Astrocyte (in vitro differentiated cells and primary cell): Measurements from ENCODE around the gene GPAT2. TPM values are rescaled to one million over a fixed set of nuclear protein-coding genes. Genes with fewer than 3 reads are reported as not detected.

Experiments used
- DNase-seq: peaks from one replicate; pipeline ENCODE4 v3.0.0-alpha.2; 2010; ENCODE audit warnings: low read depth
- FAIRE-seq: peaks from 2 replicates; lab custom pipeline; 2011; peaks lifted over from hg19 to GRCh38; lab: Jason Lieb, UNC
- H2AFZ ChIP-seq: 2 replicates; pipeline ENCODE4 v1.6.0; 2012; ENCODE audit warnings: low read depth, low read length, inconsistent platforms
- H3K27ac ChIP-seq: 2 replicates; pipeline ENCODE4 v1.5.1; 2011; ENCODE audit warnings: low read depth, low read length, inconsistent platforms
- H3K27me3 ChIP-seq: 2 replicates; pipeline ENCODE4 v1.6.0; 2011; ENCODE audit warnings: low read length, inconsistent platforms; ENCODE audit not compliant: insufficient read depth
- H3K36me3 ChIP-seq: 2 replicates; pipeline ENCODE4 v1.5.1; 2011; ENCODE audit warnings: low read length, inconsistent platforms; ENCODE audit not compliant: insufficient read depth
- H3K4me1 ChIP-seq: 2 replicates; pipeline ENCODE4 v1.5.1; 2011; ENCODE audit warnings: low read length, inconsistent platforms; ENCODE audit not compliant: insufficient read depth
- H3K4me2 ChIP-seq: 2 replicates; pipeline ENCODE4 v1.6.0; 2012; ENCODE audit warnings: low read length, inconsistent platforms
- H3K4me3 ChIP-seq: 2 replicates; pipeline ENCODE4 v1.5.1; 2011; ENCODE audit warnings: low read depth, mild to moderate bottlenecking, low read length, inconsistent platforms; ENCODE audit not compliant: insufficient read depth
- H3K79me2 ChIP-seq: 2 replicates; pipeline ENCODE4 v1.6.0; 2012; ENCODE audit warnings: mild to moderate bottlenecking, low read length, inconsistent platforms; ENCODE audit not compliant: insufficient read depth
- H3K9ac ChIP-seq: 2 replicates; pipeline ENCODE4 v1.6.0; 2012; ENCODE audit warnings: mild to moderate bottlenecking, low read length, inconsistent platforms
- H3K9me3 ChIP-seq: 2 replicates; pipeline ENCODE4 v1.5.1; 2012; ENCODE audit warnings: low read depth, mild to moderate bottlenecking, low read length, inconsistent platforms; ENCODE audit not compliant: insufficient read depth
- H4K20me1 ChIP-seq: 2 replicates; pipeline ENCODE4 v1.6.0; 2012; ENCODE audit warnings: low read length, inconsistent platforms; ENCODE audit not compliant: insufficient read depth
- H3K27ac Mint-ChIP-seq: one replicate; pipeline ENCODE4 v1.8.0; 2021; ENCODE audit warnings: mild to moderate bottlenecking, mixed read lengths; ENCODE audit not compliant: unreplicated experiment
- H3K27me3 Mint-ChIP-seq: one replicate; pipeline ENCODE4 v1.8.0; 2021; ENCODE audit warnings: low read depth, mixed read lengths; ENCODE audit not compliant: unreplicated experiment
- H3K36me3 Mint-ChIP-seq: one replicate; pipeline ENCODE4 v1.8.0; 2021; ENCODE audit warnings: low read depth, mixed read lengths; ENCODE audit not compliant: unreplicated experiment
- H3K4me1 Mint-ChIP-seq: one replicate; pipeline ENCODE4 v1.8.0; 2021; ENCODE audit warnings: low read depth, mixed read lengths; ENCODE audit not compliant: unreplicated experiment
- H3K4me3 Mint-ChIP-seq: one replicate; pipeline ENCODE4 v1.8.0; 2021; ENCODE audit warnings: mild to moderate bottlenecking, moderate library complexity, mixed read lengths; ENCODE audit not compliant: unreplicated experiment
- H3K9me3 Mint-ChIP-seq: one replicate; pipeline ENCODE4 v1.8.0; 2021; ENCODE audit warnings: mild to moderate bottlenecking, mixed read lengths; ENCODE audit not compliant: unreplicated experiment
- EZH2 ChIP-seq: IDR thresholded peaks from 2 replicates; pipeline ENCODE4 v1.6.1; 2012; ENCODE audit warnings: mild to moderate bottlenecking, low read length, inconsistent platforms; ENCODE audit not compliant: insufficient read depth
- total RNA-seq: library from RNA; stranded (reverse); gene quantifications from 2 replicates; pipeline ENCODE4 v1.2.1, GENCODE V29; 2021
- TF ChIP-seq, protein P1 (sequence below): IDR thresholded peaks from 2 replicates; pipeline ENCODE4 v1.5.1; 2011; ENCODE audit warnings: low read depth, mild to moderate bottlenecking, inconsistent platforms, low read length, moderate library complexity; ENCODE audit not compliant: insufficient read depth

Gene GPAT2
- total RNA-seq, 1 donor from 2014 or later = 0.27 TPM

DNA sequence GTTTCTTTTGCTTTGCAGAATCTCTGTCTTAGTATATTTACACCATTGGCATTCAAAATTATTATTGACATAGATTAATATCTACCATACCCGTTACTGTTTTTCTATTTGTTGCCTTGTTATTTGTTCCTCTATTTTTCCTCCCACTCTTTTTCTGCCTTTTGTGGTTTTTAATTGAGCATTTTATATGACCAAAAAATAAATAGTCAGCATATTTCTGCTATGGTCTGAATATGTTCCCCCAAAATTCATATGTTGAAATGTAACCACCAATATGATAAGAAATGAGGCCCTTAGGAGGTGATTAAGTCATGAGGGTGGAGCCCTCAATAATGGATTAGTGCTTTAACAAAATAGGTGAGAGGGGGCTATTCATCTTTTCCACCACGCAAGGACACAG, 46.3 kb upstream of the GPAT2 start:
- Mint-ChIP-seq H3K9me3 (peaks cover 3% of the 10 kb centered on the region), H3K4me1 (peaks cover 2% of the 10 kb centered on the region), H3K4me3 (no peak overlapping the region), H3K27ac (no peak overlapping the region), H3K36me3 (peaks cover 2% of the 10 kb centered on the region), H3K27me3 (peaks cover 11% of the 10 kb centered on the region)
- no peaks in the 10 kb centered on the region for H3K36me3 ChIP-seq
- TF ChIP-seq, protein P1, sequence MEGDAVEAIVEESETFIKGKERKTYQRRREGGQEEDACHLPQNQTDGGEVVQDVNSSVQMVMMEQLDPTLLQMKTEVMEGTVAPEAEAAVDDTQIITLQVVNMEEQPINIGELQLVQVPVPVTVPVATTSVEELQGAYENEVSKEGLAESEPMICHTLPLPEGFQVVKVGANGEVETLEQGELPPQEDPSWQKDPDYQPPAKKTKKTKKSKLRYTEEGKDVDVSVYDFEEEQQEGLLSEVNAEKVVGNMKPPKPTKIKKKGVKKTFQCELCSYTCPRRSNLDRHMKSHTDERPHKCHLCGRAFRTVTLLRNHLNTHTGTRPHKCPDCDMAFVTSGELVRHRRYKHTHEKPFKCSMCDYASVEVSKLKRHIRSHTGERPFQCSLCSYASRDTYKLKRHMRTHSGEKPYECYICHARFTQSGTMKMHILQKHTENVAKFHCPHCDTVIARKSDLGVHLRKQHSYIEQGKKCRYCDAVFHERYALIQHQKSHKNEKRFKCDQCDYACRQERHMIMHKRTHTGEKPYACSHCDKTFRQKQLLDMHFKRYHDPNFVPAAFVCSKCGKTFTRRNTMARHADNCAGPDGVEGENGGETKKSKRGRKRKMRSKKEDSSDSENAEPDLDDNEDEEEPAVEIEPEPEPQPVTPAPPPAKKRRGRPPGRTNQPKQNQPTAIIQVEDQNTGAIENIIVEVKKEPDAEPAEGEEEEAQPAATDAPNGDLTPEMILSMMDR = no peak
- no peak for TF ChIP-seq EZH2
- H3K4me1 ChIP-seq = no peaks in the 10 kb centered on the region
- H3K27me3 ChIP-seq = peaks cover 10% of the 10 kb centered on the region
- H3K9me3 ChIP-seq = no peaks in the 10 kb centered on the region
- H3K27ac ChIP-seq = no peak overlapping the region
- H3K79me2 ChIP-seq = no peaks in the 10 kb centered on the region
- H4K20me1 ChIP-seq = no peaks in the 10 kb centered on the region
- no peak overlapping the region for H3K4me2 ChIP-seq
- H3K4me3 ChIP-seq = no peak overlapping the region
- no peak overlapping the region for H3K9ac ChIP-seq
- no peak for FAIRE-seq
- H2AFZ ChIP-seq = no peak overlapping the region
- no peak for DNase-seq

- no peak overlapping the region for H3K9ac ChIP-seq
- Mint-ChIP-seq H3K27me3 (peaks cover 17% of the 10 kb centered on the region), H3K4me1 (no peaks in the 10 kb centered on the region), H3K27ac (no peak overlapping the region), H3K36me3 (peaks cover 4% of the 10 kb centered on the region), H3K4me3 (no peak overlapping the region), H3K9me3 (peaks cover 10% of the 10 kb centered on the region)
- TF ChIP-seq, protein P1 = no peak
- no peak for TF ChIP-seq EZH2
- H3K9me3 ChIP-seq = no peaks in the 10 kb centered on the region
- H3K79me2 ChIP-seq = no peaks in the 10 kb centered on the region
- H2AFZ ChIP-seq = no peak overlapping the region
- FAIRE-seq (no peak), DNase-seq (no peak)
- H4K20me1 ChIP-seq = no peaks in the 10 kb centered on the region
- no peak overlapping the region for H3K4me3 ChIP-seq
- no peak overlapping the region for H3K4me2 ChIP-seq
- no peaks in the 10 kb centered on the region for H3K4me1 ChIP-seq
- H3K36me3 ChIP-seq = no peaks in the 10 kb centered on the region
- H3K27me3 ChIP-seq = peaks cover 17% of the 10 kb centered on the region
- no peak overlapping the region for H3K27ac ChIP-seq
These were observed 40.6 kb upstream of the GPAT2 start for GRCh38 chr2:96075199-96075771.

GRCh38 chr2:96074156-96074555, 39.4 kb upstream of the GPAT2 start:
- no peak overlapping the region for H3K27ac Mint-ChIP-seq

More at GRCh38 chr2:96074156-96074555, 39.4 kb upstream of the GPAT2 start:
- peaks cover 17% of the 10 kb centered on the region for H3K27me3 Mint-ChIP-seq
- Histone ChIP-seq H4K20me1 (no peaks in the 10 kb centered on the region), H3K27ac (no peak overlapping the region), H3K36me3 (no peaks in the 10 kb centered on the region), H3K4me1 (no peaks in the 10 kb centered on the region), H3K79me2 (no peaks in the 10 kb centered on the region), H3K9ac (no peak overlapping the region), H3K9me3 (no peaks in the 10 kb centered on the region), H3K4me2 (no peak overlapping the region), H2AFZ (no peak overlapping the region), H3K4me3 (no peak overlapping the region), H3K27me3 (peaks cover 14% of the 10 kb centered on the region)
- no peak overlapping the region for H3K4me3 Mint-ChIP-seq
- TF ChIP-seq EZH2 = no peak
- TF ChIP-seq, protein P1 = no peak
- H3K4me1 Mint-ChIP-seq = no peaks in the 10 kb centered on the region
- DNase-seq = no peak
- peaks cover 4% of the 10 kb centered on the region for H3K36me3 Mint-ChIP-seq
- peaks cover 10% of the 10 kb centered on the region for H3K9me3 Mint-ChIP-seq
- FAIRE-seq = no peak
